ENCODE data around the gene SLC30A3.

The SLC30A3 gene

DNA sequence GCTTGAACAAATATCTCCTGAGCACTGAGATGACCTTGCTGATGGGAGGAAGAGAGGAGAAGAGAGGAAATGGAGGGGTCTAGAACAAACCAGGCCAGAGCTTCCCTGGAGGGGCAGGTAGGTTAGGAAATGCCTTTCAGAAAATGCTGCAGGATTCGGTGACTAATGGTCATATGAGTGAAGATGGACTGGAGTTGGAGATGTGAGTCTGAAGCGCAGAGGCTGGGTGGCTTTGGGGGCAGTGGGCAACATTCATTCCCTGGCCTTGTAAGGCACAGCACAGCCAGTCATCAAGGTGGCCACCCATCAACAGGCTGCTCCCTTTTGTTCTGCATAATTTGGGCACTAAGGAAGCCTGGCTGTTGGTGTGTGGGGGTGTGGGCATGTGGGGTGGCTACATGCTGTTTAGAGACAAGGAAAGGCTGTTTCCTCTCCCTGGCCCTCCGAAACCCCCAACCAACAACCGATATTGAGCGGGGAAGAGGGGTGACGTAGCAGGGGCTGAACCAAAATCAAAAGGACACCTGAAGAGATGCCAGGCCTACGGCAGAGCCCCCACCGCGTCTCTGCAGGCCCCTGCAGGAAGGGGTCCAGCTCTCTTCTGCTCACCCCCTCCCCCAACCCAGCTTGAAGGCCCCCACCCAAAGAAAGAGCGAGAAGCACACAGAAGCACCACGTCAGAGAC, 1.5 kb downstream of the SLC30A3 start:
- DNase-seq (ENCODE audit: low spot score) = no peak

DNA sequence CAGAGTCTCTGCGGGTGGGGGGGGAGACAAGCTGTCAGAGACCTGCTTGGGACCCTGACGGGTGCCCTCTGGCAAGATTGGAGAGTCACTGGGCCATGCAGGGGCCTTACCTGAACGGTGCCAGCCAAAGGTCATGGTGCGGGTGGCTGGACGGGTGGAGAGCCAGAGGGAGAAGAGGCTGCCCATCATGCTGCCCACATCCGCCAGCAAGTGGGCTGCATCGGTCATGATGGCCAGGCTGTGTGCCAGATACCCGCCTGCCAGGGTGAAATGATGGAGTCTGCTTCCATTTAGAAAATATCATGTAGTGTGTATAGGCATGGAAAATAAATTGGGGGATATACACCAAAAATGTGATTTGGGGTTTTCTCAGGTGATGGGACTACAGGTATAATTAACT, 4.8 kb downstream of the SLC30A3 start:
- no peak for DNase-seq (ENCODE audit: low spot score)

- DNase-seq (ENCODE audit: low spot score) = no peak
Observed at GRCh38 chr2:27256855-27257454, 5.9 kb downstream of the SLC30A3 start.

DNA sequence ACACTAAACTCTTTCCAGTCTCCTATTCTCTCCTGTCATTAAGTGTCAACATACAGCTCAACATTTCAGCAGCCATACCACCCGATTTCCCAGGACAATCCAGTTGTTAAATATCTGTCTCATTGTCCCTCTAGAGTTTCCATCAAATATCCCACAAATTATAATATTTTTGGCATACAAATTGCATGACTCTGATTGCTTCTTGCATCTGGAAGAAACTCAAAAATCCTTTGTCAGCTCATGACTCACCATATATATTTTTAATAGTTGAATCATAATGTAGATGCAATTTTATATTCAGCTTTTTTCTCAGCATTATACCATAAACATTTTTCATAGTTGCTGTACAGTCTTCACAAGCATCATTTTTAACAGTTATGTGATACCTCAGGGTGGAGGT, 7.2 kb downstream of the SLC30A3 start:
- DNase-seq (ENCODE audit: low spot score) = peak; percentile 41

GRCh38 chr2:27255187-27255586, 7.7 kb downstream of the SLC30A3 start:
- DNase-seq (ENCODE audit: low spot score) = no peak

DNA sequence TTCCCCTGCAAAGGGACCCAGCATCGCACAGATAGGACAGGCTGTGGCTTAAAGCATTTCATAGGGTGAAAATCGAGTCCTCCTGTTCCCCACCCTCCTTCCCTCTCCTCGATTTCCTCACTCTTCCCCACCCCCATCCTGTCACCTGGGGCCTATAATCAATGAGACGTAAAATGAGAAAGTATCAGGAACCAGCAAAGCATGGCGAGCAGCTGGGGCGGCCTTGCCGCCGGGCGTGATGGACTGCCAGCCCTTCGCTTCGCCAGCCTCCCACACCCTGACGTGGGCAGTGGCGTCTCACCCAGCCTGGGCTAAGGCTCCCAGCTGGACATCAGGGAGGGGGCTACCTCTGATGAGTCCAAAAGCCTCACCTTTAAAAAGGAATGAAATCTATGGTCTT, 11.1 kb downstream of the SLC30A3 start:
- DNase-seq (ENCODE audit: low spot score) = no peak

GRCh38 chr2:27250652-27251379, 12.0 kb downstream of the SLC30A3 start:
- no peak for DNase-seq (ENCODE audit: low spot score)

- DNase-seq (ENCODE audit: low spot score) = no peak
Observed at GRCh38 chr2:27249891-27250651, 12.8 kb downstream of the SLC30A3 start.

GRCh38 chr2:27249159-27249890, 13.5 kb downstream of the SLC30A3 start:
- DNase-seq (ENCODE audit: low spot score) = no peak

- no peak for DNase-seq (ENCODE audit: low spot score)
Observed at GRCh38 chr2:27247893-27248292, 15.0 kb downstream of the SLC30A3 start.

- DNase-seq (ENCODE audit: low spot score) = no peak
Observed at GRCh38 chr2:27245626-27246025, 17.2 kb downstream of the SLC30A3 start.

DNA sequence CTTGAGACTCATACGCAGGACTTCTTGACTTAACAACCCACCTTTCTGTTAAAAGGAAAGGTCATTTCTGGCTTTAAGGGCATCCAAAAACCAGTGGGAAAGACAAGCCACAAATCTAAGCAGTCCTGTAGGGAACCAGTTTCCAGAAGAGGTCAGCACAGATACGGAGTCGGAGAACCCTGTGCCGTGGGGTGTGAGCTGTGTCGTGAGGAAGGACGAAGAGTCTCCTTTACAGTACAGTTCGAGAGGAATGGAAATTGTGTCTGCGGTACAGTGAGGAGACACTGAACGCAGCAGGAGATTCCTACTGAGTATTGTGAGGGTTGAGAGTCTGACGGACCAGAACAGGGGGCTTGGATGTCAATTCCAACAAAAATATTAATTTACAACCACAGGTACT, 17.7 kb downstream of the SLC30A3 start:
- no peak for DNase-seq (ENCODE audit: low spot score)

DNA sequence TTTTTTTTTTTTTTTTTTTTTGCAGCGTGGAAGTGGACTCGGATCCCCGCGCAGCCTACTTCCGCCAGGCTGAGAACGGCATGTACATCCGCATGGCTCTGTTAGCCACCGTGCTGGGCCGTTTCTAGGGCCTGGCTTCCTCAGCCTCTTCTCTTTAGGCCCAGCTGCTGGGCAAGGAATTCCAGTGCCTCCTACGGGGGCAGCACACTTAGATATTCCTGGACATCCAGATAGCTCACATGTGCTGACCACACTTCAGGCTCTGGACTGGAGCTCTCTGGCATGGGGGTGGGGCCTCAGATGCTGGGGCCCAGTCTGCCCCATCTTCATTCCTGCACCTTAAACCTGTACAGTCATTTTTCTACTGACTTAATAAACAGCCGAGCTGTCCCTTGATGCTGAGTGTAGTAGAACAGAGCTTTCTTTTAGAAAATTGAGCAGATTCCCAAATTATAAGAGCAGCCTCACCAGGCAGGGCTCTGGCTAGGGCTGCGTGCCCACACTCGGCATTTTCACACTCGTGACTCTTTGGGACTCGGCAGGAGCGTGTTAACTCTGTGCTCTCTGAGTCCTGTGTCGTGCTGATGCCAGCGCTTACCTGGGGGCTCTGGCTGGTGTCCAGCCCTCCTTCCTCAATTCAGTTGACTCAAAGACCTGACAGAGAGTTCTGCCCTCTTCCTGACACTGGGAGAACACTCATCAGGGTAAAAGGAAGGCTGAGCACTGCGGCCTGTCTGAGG, 19.3 kb downstream of the SLC30A3 start:
- no peak for DNase-seq (ENCODE audit: low spot score)

GRCh38 chr2:27242614-27242951, 20.3 kb downstream of the SLC30A3 start:
- no peak for DNase-seq (ENCODE audit: low spot score)

GRCh38 chr2:27241761-27242613, 20.9 kb downstream of the SLC30A3 start:
- DNase-seq (ENCODE audit: low spot score) = no peak

DNA sequence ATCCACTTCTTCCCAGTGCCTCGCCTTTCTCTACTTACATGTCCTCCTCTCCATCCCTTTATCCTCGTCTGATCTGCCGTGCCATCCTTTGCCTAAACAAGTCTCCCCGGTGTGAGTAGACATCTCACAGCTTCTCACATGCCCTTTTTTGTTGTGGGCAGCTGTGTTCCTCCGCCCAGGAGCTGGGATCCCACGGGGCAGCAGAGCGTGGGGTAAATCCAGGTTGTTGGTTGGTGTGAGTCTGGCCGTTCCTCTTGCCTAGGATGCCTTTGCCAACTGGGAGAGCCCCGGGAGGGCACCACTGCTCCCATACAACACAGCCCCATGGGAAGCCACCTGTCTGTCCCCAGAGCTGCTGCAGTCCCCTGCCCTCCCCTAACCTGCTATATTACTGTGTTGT, 22.4 kb downstream of the SLC30A3 start:
- no peak for DNase-seq (ENCODE audit: low spot score)

- DNase-seq (ENCODE audit: low spot score) = no peak
Observed at GRCh38 chr2:27238976-27239375, 23.9 kb downstream of the SLC30A3 start.

DNA sequence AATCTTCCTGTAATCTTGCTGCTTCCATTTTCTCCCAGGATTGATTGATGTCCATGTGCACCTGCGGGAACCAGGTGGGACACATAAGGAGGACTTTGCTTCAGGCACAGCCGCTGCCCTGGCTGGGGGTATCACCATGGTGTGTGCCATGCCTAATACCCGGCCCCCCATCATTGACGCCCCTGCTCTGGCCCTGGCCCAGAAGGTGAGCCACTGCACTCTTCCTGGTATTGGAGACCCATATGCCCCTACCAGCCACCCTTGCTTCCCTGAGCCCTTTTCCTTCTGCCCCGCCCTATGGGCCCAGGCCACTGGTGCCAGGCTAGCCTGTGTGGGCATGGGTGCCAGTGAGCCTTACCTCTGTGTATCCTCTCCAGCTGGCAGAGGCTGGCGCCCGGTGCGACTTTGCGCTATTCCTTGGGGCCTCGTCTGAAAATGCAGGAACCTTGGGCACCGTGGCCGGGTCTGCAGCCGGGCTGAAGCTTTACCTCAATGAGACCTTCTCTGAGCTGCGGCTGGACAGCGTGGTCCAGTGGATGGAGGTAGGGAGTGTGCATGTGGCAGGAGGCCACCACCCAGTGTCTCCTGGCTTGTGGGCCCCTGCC, 25.4 kb downstream of the SLC30A3 start:
- no peak for DNase-seq (ENCODE audit: low spot score)

GRCh38 chr2:27236626-27237025, 26.2 kb downstream of the SLC30A3 start:
- no peak for DNase-seq (ENCODE audit: low spot score)

DNA sequence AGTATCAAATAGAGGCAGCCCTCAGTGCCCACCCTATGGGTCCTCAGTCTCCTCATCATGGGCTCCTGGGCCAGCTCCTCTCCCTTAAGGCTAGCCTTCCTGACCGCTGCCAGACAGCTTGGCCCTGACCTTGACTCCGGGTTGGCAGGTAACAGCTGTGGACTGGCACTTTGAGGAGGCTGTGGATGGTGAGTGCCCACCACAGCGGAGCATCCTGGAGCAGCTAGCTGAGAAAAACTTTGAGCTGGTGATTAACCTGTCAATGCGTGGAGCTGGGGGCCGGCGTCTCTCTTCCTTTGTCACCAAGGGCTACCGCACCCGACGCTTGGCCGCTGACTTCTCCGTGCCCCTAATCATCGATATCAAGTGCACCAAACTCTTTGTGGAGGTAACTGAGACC, 26.7 kb downstream of the SLC30A3 start:
- DNase-seq (ENCODE audit: low spot score) = no peak

Data from RKO (cell line).